HG03196 (cell line): ENCODE data around the gene HOXA3.

Experiments used
- ATAC-seq: cut with Tn5 transposase; IDR thresholded peaks from one replicate; pipeline ENCODE4 v1.9.1; 2021; ENCODE audit not compliant: unreplicated experiment

HOXA3 gene

DNA sequence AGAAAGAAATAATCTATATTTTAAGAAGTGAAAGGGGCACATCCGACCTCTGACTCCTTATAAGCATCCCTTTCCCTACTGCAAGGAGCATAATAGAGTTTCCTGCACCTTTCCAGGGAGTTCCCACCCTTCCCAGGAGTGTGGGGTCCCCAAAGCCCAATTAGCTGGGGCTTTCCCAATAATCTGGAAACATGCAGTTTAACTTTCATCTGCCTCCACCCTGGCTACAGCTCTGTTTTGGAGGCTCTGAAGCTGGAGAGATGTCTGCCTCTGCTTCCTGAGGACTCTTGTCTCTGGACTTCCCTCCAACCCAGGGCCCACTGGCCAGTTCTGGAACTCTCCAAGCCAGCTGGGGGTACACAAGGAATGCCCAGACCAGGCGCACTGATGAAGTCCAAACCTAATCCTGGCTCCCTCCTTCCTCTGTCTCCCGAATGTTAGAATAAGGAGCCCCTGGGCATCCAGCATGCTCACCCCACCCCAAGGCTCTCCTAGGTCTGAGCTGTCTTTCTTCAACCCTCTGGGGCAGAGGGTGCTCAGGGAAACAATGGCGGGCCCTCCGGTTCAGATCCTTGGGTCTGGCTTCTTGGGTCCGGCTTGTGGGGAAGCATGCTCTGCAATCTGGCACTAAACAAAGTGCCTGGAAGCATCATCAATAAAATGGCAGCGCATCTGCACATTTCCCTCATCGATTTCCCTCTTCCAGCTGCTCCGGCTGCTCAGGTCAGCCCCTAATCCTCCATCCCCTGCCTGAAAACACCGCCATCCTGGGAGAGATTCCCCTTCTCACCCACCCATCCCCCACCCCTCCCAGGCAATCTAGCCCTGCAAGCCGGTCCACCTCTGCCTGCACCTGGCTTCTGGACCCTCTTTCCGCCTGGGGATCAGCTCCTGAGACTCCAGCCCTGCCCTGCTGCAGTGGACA lies 35.2 kb downstream of the HOXA3 start:
- ATAC-seq = no peak

GRCh38 chr7:27116031-27116961 lies 36.1 kb downstream of the HOXA3 start:
- ATAC-seq = no peak

DNA sequence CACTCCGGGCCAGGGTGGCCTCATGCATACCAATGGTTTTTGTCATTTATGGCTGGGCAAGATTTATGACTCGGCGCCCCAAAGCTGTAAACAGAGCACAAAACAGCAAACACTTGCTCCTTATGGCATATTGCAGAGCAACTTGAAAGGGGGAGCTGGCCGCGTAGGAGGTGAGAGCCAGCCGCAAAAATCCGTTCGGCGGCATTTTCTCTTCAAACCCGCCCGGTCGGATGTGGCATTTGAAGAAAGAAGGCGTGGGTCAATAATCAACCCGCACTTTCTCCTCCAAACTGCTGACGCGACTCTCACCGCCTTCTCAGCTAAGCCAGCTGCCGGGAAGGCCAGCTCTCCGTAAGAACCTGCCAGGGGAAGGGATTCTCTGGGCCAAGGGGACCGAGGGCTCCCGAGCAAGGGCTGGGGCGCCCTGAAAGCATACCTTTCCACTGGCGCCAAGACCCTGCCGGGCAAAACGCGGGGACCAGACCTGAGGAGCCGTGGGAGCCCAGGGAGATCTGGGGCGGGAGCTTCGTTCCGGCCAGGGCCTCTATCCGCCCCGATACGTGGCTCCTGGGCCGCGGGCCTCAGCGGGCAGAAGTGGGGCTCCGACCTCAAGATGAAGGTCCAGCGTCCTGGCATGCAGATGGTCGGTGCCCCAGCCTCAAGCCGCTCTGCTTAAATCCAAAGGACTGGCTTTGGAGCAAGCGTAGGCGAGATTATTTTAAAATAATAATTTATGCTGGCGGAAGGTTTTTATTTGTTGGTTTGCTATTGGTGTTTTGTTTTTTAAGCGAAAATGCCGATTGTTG lies 37.0 kb downstream of the HOXA3 start:
- ATAC-seq = no peak

DNA sequence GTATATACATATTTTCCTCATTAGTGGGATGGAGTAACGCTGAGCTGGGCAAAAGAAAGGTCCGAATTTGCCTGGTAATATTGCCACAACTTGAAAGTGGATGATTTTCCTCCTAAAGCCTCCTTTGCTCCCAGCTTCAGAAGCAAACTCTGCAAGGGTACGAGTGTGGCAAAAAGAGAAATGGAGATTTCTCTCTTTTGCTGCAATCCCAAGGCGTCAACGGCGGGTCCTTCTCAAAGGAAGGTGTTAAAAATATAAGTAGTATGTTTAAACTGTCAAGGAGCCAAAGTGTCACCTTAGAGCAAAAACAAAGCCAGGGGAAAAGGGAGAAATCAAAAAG lies 37.5 kb downstream of the HOXA3 start:
- no peak for ATAC-seq

DNA sequence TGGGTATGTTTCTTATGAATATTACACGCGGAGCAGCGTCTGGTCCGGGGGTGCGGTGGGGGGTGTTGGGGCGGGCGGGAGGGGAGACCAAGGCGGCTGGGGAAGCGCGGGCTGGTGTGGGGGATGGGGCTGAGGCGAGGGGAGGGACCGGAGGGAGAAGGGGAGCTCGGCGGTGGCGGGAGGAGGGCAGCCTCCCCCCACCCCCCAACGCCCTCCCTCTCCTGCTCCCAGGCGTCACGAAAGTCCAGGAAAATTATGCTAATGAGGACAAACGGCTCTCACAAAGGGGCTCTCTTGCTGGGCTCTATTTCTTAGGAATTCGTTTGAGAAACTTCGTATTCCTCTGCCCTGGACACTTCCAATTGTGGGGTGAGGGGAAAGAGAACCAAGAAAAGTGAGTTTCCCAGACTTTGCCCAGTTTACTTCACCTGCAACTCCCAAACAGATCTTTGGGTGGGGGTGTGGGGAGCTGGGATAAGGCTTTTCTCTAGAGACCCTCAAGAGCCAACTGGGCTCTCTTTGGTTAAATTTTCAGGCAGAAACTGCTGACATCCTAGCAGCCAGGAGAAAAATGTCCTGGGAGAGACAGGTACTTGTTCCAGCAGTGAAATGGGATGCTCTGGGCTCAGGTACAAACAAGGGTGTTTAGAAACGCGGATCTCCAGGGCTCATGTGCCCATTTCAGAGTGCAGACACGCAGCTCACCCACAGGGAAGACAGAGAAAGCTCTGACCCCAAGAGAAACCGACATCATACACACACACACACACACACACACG lies 38.2 kb downstream of the HOXA3 start:
- no peak for ATAC-seq

DNA sequence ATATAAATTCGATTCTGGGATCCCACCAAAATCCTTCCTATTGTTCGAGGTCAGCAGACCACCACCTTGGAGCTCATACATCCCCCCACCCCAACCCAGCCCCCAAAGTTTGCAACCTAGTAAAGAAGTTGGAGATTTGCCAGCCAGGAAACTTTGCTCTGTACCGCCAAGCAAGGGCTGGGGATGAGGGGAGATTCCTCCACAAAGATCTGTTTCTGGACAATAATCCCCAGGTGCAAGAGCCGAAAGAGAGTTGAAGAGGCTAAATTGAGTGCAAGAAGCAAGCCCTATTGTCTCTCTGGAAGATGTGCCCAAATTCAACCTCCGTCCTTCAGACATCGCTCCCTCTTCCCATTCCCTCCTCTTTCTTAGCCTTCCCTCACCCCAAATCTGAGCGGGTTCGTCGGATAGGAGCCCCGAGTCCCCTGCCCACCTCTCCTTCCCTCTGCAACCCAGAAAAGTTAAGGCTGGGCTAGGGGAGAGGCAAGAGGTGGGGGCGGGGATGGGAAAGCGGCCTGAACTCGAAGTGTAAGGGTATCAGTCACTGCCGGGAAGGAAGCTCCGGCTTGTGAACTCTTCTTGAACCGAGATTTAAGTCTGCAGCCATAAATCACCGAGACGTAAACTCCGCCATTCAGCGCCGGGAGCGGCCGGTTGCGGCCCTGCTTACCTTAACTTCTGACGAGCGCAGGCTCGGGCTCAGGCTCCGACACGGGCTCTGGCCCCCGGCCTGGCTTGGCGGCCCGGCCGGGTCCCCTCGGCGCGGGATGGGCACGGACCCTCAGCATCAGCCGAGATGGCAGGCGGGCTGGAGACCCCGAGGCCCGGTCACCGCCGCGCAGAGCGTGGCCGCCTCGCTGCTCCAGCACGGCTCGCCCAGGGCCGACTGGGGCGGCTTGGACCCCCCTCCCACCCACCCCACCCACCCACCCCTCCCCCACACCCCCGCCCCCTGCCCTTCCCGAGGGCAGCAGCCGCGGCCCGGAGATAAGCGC lies 39.1 kb downstream of the HOXA3 start:
- no peak for ATAC-seq

DNA sequence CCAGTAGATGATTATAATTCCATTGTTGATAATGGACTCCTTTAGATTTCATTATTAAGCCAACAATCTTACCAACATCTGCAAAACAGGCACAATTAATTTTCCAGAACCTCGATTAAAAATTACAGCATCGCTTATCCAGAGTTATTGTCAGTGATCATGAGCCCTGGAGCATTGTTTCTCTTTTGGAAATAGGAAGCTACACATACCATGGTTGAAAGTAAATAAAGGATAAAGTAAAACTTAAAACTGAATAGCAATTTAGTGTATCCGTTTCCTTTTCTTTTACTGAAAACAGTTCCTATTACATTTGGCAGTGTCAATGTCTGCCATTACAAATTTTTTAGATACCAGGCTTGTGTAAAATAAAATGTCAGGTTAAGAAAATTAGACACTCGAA lies 40.0 kb downstream of the HOXA3 start:
- no peak for ATAC-seq

- no peak for ATAC-seq
Measured at GRCh38 chr7:27111751-27112277, 40.6 kb downstream of the HOXA3 start.

GRCh38 chr7:27111042-27111750 lies 41.2 kb downstream of the HOXA3 start:
- ATAC-seq = no peak

DNA sequence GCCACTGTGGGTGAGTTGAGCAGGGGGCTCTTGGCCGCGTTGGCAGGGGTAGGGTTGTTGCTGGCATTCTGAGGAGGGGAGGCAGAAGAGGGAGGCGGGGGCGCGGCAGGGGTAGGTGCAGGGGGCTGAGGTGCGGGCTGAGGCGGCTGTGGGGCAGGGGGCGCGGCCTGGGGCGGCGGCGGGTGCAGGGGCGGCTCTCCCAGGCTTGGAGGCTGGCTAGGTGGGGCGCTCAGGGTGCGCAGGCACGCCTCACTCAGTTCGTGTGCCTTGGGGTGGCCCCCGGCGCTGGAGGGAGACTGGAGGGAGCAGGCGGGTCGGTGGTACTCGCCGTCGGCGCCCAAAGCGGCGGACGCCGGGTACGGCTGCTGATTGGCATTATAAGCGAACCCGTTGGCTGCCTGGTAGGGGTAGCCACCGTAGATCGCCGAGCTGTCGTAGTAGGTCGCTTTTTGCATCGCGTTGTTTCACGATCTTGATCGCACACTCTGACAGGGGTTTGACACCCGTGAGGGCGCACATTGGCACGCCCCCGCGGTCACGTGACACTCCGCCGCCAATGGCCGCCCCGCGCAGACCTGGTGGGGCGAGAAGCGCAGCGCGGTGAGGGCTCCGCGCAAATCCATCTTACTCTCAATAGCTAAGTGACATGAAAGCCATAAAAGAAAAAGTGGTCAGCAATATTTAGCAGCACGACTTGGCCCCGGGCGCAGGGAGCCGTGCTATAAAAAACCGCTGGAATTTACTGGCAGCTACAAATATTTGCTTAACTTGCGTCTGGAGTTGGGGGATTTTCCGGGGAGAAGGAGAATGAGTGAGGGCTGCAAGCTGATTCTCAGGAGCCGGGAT lies 42.0 kb downstream of the HOXA3 start:
- no peak for ATAC-seq

DNA sequence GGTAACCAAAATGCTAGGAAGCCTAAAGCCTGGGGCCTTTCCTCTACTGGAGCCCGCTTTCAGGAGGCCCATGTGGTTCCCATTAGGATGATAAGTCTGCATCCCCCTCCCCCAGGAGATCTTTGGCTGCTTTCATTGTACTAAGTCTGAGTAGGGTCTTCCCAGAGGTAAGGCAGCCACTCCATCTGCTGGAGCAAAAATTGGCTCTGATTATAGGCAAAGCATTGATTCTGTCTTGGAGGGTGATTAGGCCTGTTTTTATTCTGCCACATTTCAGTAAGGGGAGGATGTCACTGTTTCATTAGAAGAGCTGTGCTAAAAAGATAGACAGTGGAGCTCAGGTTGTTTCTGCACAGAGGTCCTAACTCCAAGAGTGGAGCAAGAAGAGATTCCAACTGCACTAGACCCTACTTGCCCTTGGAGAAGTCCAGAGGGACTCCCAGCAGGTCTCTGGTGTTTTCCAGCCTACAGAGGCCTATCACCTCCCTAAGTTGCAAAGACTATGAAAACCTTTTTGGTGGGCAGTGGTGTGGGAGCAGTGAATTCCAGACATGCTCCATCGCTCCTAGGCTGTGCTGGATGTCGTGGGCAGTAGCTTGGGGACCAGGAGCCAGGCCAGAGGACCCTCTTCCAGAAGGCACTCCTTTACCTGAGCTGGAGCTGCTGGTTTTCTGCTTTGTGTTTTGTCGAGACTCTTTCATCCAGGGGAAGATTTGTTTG lies 42.8 kb downstream of the HOXA3 start:
- ATAC-seq = no peak

GRCh38 chr7:27108390-27109127 lies 43.8 kb downstream of the HOXA3 start:
- ATAC-seq = no peak

DNA sequence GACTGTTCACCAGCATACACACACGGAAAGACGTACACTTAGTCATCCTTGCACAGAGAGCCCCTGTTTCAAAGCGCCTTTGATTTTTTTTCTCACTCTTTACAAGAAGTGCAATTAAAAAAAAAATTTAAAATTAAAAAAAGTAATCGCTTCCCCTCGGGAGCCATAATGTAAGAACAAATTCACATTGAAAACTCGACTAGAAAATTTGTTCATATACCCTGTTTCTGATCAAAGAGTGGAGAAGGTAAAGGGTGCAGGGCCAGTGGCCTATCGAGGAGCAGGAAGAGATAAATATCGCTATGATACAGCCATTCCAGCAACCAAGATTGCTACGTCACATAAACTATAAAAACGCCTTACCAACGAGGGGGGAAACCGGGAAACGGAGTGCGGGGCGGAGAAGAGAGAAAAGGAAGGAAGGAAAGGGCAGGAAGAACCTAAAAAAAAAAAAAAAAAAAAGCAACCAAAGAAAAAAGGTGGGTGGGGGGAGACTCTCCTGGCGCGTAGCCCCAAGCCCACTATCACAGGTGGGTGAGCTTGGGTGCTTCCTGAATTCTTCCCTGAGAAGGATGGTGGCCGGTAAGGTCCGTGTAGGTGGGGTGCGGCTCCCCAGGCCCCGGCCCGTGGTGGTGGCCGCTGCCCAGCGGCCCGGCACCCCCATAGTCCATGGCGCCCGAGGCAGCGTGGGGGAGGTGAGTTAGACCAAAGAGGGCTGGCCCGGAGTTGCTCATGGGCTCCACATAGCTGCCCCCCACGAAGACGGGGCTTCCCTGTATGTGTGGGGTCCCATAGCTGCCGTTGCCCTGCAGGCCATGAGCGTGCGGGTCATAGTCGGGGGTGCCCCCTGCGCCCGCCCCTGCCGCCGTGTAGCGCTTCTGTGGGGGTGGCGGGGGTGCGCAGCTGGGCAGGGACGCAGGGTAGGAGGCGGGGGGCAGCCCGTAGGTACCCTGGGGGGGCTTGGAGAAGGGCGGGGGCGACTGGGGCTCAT lies 44.7 kb downstream of the HOXA3 start:
- no peak for ATAC-seq

- no peak for ATAC-seq
Measured at GRCh38 chr7:27106901-27107240, 45.5 kb downstream of the HOXA3 start.
